Parathyroid adenoma (tissue), 2 donors: Measurements from ENCODE around the gene MAN2B2.

Experiments
- H2AFZ ChIP-seq: fragments of 300-600 bp; sonication (generic); one replicate; pipeline ENCODE4 v1.7.0; 2017; ENCODE audit warnings: antibody characterized with exemption, mild to moderate bottlenecking
- H3K27ac ChIP-seq: fragments of 300-600 bp; sonication (generic); one replicate; pipeline ENCODE4 v1.7.0; 2017
- H3K27me3 ChIP-seq: fragments of 300-600 bp; sonication (generic); one replicate; pipeline ENCODE4 v1.7.0; 2017; ENCODE audit warnings: low read length; ENCODE audit not compliant: control insufficient read depth, insufficient read depth
- H3K36me3 ChIP-seq: fragments of 300-600 bp; sonication (generic); one replicate; pipeline ENCODE4 v1.7.0; 2017; ENCODE audit warnings: low read length; ENCODE audit not compliant: control insufficient read depth, insufficient read depth
- H3K4me1 ChIP-seq: fragments of 300-600 bp; sonication (generic); one replicate; pipeline ENCODE4 v1.7.0; 2017; ENCODE audit warnings: control low read depth
- H3K4me2 ChIP-seq: fragments of 300-600 bp; sonication (generic); one replicate; pipeline ENCODE4 v1.7.0; 2017; ENCODE audit warnings: low read length
- H3K4me3 ChIP-seq: fragments of 300-600 bp; sonication (generic); one replicate; pipeline ENCODE4 v1.7.0; 2017; ENCODE audit warnings: low read depth, low read length
- H3K79me2 ChIP-seq: fragments of 300-600 bp; sonication (generic); one replicate; pipeline ENCODE4 v1.7.0; 2017; ENCODE audit warnings: control low read depth
- H3K9ac ChIP-seq: fragments of 300-600 bp; sonication (generic); one replicate; pipeline ENCODE4 v1.7.0; 2017; ENCODE audit warnings: mild to moderate bottlenecking
- H3K9me3 ChIP-seq: fragments of 300-600 bp; sonication (generic); one replicate; pipeline ENCODE4 v1.7.0; 2017; ENCODE audit warnings: low read length; ENCODE audit not compliant: control insufficient read depth
- TF ChIP-seq, protein P1 (sequence below): fragments of 300-600 bp; sonication (generic); IDR thresholded peaks from one replicate; pipeline ENCODE4 v1.7.0; 2017; ENCODE audit warnings: antibody characterized with exemption, mild to moderate bottlenecking
- donor health status: primary hyperparathyroidism.

Gene MAN2B2

DNA sequence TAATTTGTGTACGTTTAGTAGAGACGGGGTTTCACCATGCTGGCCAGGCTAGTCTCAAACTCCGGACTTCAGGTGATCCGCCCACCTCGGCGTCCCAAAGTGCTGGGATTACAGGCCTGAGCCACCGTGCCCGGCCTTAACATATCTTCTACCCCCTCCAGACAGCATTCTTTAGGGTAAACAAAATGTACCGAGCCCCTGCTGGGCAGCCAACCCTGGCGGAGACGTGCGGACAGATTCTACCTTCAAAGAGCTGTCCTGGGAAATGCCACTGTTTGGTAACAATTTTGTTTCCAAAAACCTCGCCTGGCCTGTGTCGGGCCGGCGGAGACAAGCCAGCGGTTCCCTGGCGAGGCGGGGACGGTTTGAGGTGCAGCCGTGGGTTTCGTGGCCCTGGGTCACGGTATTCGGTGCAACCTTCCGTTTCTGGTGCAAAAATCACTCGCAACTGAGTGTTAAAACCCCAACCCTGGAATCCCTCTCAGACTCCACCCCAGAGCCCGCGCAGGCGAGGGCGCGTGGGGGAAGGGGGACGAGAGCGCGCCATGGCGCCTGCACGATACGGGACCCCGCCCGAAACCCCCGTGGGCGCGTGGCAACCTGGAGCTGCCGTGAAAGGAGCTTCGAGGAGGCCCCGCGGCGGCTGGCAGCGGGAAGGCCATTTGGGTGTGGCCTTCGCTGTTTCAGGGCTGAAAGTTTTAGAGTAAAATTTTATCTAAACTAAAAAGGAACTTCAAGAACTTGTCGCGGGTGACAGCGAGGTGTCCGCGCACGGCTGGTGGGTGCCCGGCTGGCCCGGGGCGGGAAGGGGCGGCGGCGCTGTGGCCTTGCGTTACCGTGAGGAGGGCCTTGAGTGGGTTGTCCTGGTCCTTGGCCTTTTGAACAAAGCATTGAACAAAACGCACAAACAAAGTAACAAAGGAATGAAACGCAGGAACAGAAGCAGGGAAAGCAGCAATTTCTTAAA, 82.5 kb downstream of the MAN2B2 start:
- Histone ChIP-seq H2AFZ (no peak overlapping the region), H3K27ac (no peak overlapping the region), H3K9ac (no peak overlapping the region), H3K79me2 (no peaks in the 10 kb centered on the region), H3K4me3 (no peak overlapping the region), H3K9me3 (no peaks in the 10 kb centered on the region), H3K4me1 (no peaks in the 10 kb centered on the region), H3K4me2 (no peak overlapping the region), H3K27me3 (no peaks in the 10 kb centered on the region), H3K36me3 (no peaks in the 10 kb centered on the region)
- TF ChIP-seq, protein P1, sequence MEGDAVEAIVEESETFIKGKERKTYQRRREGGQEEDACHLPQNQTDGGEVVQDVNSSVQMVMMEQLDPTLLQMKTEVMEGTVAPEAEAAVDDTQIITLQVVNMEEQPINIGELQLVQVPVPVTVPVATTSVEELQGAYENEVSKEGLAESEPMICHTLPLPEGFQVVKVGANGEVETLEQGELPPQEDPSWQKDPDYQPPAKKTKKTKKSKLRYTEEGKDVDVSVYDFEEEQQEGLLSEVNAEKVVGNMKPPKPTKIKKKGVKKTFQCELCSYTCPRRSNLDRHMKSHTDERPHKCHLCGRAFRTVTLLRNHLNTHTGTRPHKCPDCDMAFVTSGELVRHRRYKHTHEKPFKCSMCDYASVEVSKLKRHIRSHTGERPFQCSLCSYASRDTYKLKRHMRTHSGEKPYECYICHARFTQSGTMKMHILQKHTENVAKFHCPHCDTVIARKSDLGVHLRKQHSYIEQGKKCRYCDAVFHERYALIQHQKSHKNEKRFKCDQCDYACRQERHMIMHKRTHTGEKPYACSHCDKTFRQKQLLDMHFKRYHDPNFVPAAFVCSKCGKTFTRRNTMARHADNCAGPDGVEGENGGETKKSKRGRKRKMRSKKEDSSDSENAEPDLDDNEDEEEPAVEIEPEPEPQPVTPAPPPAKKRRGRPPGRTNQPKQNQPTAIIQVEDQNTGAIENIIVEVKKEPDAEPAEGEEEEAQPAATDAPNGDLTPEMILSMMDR = no peak

DNA sequence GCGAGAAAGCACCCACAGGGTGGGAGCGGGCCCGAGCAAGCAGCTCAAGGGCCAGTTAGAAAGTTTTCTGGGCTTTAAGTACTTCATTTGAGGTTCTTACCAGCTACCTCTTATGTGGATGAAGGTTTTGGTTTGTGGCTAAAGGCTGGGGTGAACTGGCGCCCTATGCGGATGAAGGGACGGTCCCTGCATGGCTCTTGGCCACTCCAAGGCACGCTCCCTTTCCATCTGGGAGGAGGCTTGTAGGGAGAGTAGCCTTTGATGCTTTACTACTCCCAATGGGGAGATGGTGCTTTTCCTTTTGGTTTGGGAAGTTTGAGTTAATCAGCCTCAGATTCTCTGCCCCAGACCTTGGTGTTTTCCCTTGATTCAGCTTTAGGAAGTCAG, 83.2 kb downstream of the MAN2B2 start:
- Histone ChIP-seq H3K27ac (no peak overlapping the region), H3K9ac (no peak overlapping the region), H3K27me3 (no peaks in the 10 kb centered on the region)

DNA sequence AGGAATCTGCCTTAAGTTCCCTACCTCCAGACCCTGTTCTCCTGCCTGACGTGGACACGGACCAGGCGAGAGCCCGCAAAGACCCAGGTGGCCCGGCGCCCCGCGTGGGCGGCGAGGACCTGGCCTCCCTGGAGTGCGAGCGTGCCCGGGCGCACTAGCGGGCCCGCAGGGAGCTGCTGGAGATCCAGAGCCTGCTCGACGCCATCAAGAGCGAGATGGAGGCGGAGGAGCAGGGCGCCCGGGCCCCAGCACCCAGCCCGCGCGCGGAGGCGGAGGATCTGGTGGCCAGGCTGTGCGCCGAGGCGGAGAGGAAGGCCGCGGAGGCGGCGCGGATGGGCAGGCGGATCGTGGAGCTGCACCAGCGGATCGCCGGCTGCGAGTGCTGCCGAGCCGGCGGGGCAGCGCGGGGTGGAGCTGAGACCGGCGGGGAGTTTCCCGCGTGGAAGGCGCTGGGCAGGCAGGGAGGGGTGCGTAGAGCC, 83.6 kb downstream of the MAN2B2 start:
- H3K4me1 ChIP-seq = no peaks in the 10 kb centered on the region
- no peaks in the 10 kb centered on the region for H3K79me2 ChIP-seq
- no peak overlapping the region for H3K27ac ChIP-seq
- TF ChIP-seq, protein P1 = no peak
- H3K36me3 ChIP-seq = no peaks in the 10 kb centered on the region
- H3K9me3 ChIP-seq = no peaks in the 10 kb centered on the region
- H3K27me3 ChIP-seq = no peaks in the 10 kb centered on the region
- no peak overlapping the region for H3K9ac ChIP-seq
- peak overlapping the region; percentile 72 for H2AFZ ChIP-seq
- peak overlapping the region; percentile 30 for H3K4me2 ChIP-seq
- no peak overlapping the region for H3K4me3 ChIP-seq

More for the DNA sequence above, 83.2 kb downstream of the MAN2B2 start:
- H3K4me2 ChIP-seq = peak overlapping the region; percentile 30
- H3K4me1 ChIP-seq = no peaks in the 10 kb centered on the region
- TF ChIP-seq, protein P1 = no peak
- H3K36me3 ChIP-seq = no peaks in the 10 kb centered on the region
- peak overlapping the region; percentile 72 for H2AFZ ChIP-seq
- no peak overlapping the region for H3K4me3 ChIP-seq
- H3K9me3 ChIP-seq = no peaks in the 10 kb centered on the region
- H3K79me2 ChIP-seq = no peaks in the 10 kb centered on the region

DNA sequence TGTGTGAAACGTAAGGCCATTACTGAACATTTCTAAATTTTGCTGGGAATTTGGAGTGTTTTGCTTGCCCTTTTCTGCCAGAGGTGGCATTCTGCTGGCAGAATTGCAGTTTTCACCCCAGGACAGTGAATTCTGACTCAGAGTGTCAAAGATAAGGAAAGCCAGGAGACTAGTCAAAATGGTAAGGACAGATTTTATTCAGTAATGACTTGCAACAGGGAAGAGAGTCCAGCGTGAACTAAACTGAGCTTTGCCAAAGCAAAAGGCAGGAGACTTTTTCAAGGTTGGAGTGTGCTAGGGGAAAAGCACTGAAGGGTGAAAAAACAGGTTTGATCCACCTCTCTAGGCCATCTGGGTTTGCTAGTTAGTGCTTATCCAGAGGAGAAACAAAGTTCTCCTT, 84.9 kb downstream of the MAN2B2 start:
- Histone ChIP-seq H3K27me3 (no peaks in the 10 kb centered on the region), H3K27ac (no peak overlapping the region), H3K79me2 (no peaks in the 10 kb centered on the region), H3K36me3 (no peaks in the 10 kb centered on the region), H3K9ac (no peak overlapping the region), H3K4me2 (no peak overlapping the region), H3K4me1 (no peaks in the 10 kb centered on the region), H2AFZ (no peak overlapping the region), H3K9me3 (no peaks in the 10 kb centered on the region), H3K4me3 (no peak overlapping the region)
- TF ChIP-seq, protein P1 = no peak
